GM13977 (cell line): Measurements from ENCODE around the gene PACS1.

Experiments
- DNase-seq: peaks from one replicate; pipeline ENCODE4 v3.0.0; 2012; ENCODE audit warnings: low spot score
- CTCF ChIP-seq: IDR thresholded peaks from 2 replicates; pipeline ENCODE4 v1.5.1; 2012; ENCODE audit warnings: mild to moderate bottlenecking, control low read depth; ENCODE audit not compliant: insufficient read depth; ENCODE audit errors: extremely low read depth, missing control alignments
- in situ Hi-C: fragments of 300-500 bp; cut with MboI; formaldehyde crosslinking; loops from one replicate; pipeline ENCODE4 v1.12.0; 2022; ENCODE audit warnings: low sequenced_read_pairs, low pct_unique_long_range_greater_than_20kb, mixed read lengths, inconsistent platforms; ENCODE audit not compliant: unreplicated experiment

Gene PACS1

GRCh38 chr11:66142370-66143263 is 72.5 kb downstream of the PACS1 start:
- in situ Hi-C loops, result no loop called here
- no peak for DNase-seq
- TF ChIP-seq CTCF, result no peak

GRCh38 chr11:66143264-66143566 is 73.1 kb downstream of the PACS1 start:
- TF ChIP-seq CTCF, result no peak
- no peak for DNase-seq
- in situ Hi-C loops, result no loop called here

GRCh38 chr11:66143996-66144678 is 74.1 kb downstream of the PACS1 start:
- in situ Hi-C loops, result no loop called here

GRCh38 chr11:66146074-66146473 is 76.0 kb downstream of the PACS1 start:
- no peak for TF ChIP-seq CTCF
- DNase-seq, result no peak
- in situ Hi-C loops, result no loop called here

More at GRCh38 chr11:66143996-66144678, 74.1 kb downstream of the PACS1 start:
- DNase-seq, result no peak
- no peak for TF ChIP-seq CTCF

GRCh38 chr11:66146940-66147339 is 76.9 kb downstream of the PACS1 start:
- in situ Hi-C loops, result no loop called here
- no peak for TF ChIP-seq CTCF
- DNase-seq, result no peak

- no peak for TF ChIP-seq CTCF
- DNase-seq, result no peak
- in situ Hi-C loops, result no loop called here
Observed at GRCh38 chr11:66150140-66150539, 80.1 kb downstream of the PACS1 start.
